GM12872 (cell line): ENCODE measurements around the gene TEX26.

Experiments used
- CTCF ChIP-seq: IDR thresholded peaks from 3 replicates; pipeline ENCODE4 v1.5.1; 2011; ENCODE audit warnings: low read depth, mild to moderate bottlenecking, low read length, moderate library complexity; ENCODE audit not compliant: insufficient read depth

TEX26 gene

GRCh38 chr13:30898678-30899241 lies 33.7 kb upstream of the TEX26 start:
- TF ChIP-seq CTCF: no peak

GRCh38 chr13:30900436-30900835 lies 32.0 kb upstream of the TEX26 start:
- TF ChIP-seq CTCF: no peak

DNA sequence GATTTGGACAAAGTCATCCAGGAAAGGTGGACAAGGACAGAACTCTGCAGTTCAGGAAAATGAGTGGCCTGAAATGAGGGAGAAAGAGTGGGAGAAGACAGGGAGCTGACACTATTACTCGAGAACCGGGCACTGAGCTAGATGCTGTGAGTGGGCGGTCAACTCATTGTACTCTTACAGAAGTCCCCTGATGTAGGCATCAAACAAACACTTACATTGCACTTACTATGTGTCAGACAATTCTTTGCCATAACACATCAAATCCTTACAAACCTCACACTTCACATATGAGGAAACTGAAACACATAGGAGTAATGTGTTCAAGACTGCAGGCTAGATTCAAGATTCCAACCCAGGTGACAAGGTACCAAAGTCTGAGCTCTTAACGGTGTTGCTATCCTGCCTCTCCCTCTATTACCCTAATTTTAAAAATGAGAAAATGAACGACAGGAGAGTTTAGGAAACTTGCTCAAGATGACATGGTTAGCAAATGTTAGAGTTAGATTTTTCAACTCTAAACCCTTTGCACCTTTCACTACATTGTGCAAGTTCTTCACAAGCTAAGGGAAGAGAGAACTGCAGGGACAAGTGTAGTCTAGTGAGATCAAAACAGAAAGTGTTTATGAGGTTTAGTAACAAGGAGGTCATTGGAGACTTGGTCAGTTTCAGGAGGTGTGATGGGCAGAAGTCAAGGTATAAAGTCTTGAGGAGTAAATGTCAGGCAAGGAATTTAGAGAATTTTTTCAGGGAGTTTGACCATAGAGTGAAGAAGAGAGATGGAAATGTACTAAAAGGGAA lies 31.3 kb upstream of the TEX26 start:
- no peak for TF ChIP-seq CTCF

GRCh38 chr13:30904043-30904442 lies 28.4 kb upstream of the TEX26 start:
- TF ChIP-seq CTCF: no peak

- no peak for TF ChIP-seq CTCF
These were observed 26.5 kb upstream of the TEX26 start, which contains the start of gene MEDAG for GRCh38 chr13:30905932-30906383. Gene MEDAG, plus strand, starts transcription at chr13:30906271. Its CDS starts 245 bp downstream, at chr13:30906516.

DNA sequence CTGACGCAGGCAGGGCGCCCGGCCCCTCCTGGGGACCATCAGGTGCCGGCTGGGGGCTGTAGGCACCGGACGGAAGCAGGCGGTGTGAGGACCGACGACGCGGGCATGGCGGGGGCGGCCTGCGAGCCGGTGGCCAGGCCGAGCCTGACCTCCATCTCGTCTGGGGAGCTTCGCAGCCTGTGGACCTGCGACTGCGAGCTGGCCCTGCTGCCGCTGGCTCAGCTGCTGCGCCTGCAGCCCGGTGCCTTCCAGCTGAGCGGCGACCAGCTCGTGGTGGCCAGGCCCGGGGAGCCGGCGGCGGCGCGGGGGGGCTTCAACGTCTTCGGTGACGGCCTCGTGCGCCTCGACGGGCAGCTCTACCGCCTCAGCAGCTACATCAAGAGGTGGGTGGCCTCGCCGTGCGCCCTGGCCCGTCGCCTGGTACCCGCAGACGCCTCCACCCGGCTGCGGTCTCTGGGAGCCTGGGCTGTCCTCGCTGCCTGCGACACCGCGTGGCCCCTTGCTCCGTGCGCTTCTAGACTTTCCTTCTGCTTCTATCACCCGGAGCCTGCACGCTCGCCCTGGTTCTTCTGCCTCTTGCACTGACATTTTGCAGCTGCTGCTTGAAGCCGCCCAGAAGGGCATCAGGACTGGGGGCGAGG lies 25.9 kb upstream of the TEX26 start:
- TF ChIP-seq CTCF: no peak

GRCh38 chr13:30907121-30907861 lies 25.2 kb upstream of the TEX26 start:
- TF ChIP-seq CTCF: no peak
